HG03442 (cell line): ENCODE data around the gene SLC6A19.

Experiments used
- ATAC-seq: cut with Tn5 transposase; IDR thresholded peaks from one replicate; pipeline ENCODE4 v1.9.1; 2021; ENCODE audit warnings: mild to moderate bottlenecking, moderate library complexity; ENCODE audit not compliant: unreplicated experiment

Gene SLC6A19

GRCh38 chr5:1193591-1193985, 7.8 kb upstream of the SLC6A19 start:
- no peak for ATAC-seq

GRCh38 chr5:1194378-1194777, 7.0 kb upstream of the SLC6A19 start:
- no peak for ATAC-seq

GRCh38 chr5:1195439-1195838, 6.0 kb upstream of the SLC6A19 start:
- no peak for ATAC-seq

- no peak for ATAC-seq
Observed at GRCh38 chr5:1195916-1196315, 5.5 kb upstream of the SLC6A19 start.

- ATAC-seq: no peak
Observed at GRCh38 chr5:1196562-1196961, 4.8 kb upstream of the SLC6A19 start.

- no peak for ATAC-seq
Observed at GRCh38 chr5:1197876-1198666, 3.3 kb upstream of the SLC6A19 start.

GRCh38 chr5:1199340-1199648, 2.1 kb upstream of the SLC6A19 start:
- no peak for ATAC-seq

GRCh38 chr5:1199649-1200494, 1.5 kb upstream of the SLC6A19 start:
- ATAC-seq: no peak

GRCh38 chr5:1200495-1201326, 684 bp upstream of the SLC6A19 start:
- no peak for ATAC-seq

GRCh38 chr5:1202026-1202797, 817 bp downstream of the SLC6A19 start:
- no peak for ATAC-seq

GRCh38 chr5:1202798-1203185, 1.4 kb downstream of the SLC6A19 start:
- no peak for ATAC-seq

GRCh38 chr5:1203311-1203967, 2.0 kb downstream of the SLC6A19 start:
- no peak for ATAC-seq

- ATAC-seq: no peak
Observed at GRCh38 chr5:1203968-1204692, 2.7 kb downstream of the SLC6A19 start.

GRCh38 chr5:1204693-1205242, 3.4 kb downstream of the SLC6A19 start:
- ATAC-seq: no peak

GRCh38 chr5:1205255-1206180, 4.1 kb downstream of the SLC6A19 start:
- ATAC-seq: no peak

GRCh38 chr5:1206521-1207412, 5.4 kb downstream of the SLC6A19 start:
- no peak for ATAC-seq

GRCh38 chr5:1207555-1207954, 6.2 kb downstream of the SLC6A19 start:
- no peak for ATAC-seq
